Activated CD8-positive, alpha-beta memory T cell treated with anti-CD3 and anti-CD28 coated beads, Interleukin-2, amount 10 ng/mL, durations not matched to agents 7 days and 5 days (primary cell): ENCODE results near the gene C10orf105. TPM values are rescaled to one million over a fixed set of nuclear protein-coding genes. Genes with fewer than 3 reads are reported as not detected.

Source experiments
- ATAC-seq: fragments of 150-1000 bp; cut with Tn5 transposase; one replicate; pipeline ENCODE4 v1.10.0; 2021; ENCODE audit warnings: moderate library complexity
- CTCF ChIA-PET: fragments of 350-600 bp; sonication (Branson Sonifier 250); formaldehyde crosslinking; loops from one replicate; lab custom pipeline; 2021; ENCODE audit warnings: antibody characterized with exemption; lab: Charles Lee
- DNase-seq: peaks from one replicate; pipeline ENCODE4 v3.0.0-alpha.2; 2020
- H3K27ac Mint-ChIP-seq: one replicate; pipeline ENCODE4 v1.8.0; 2021; ENCODE audit warnings: mild to moderate bottlenecking, mixed read lengths
- H3K27me3 Mint-ChIP-seq: one replicate; pipeline ENCODE4 v1.8.0; 2021; ENCODE audit warnings: mixed read lengths
- H3K36me3 Mint-ChIP-seq: one replicate; pipeline ENCODE4 v1.8.0; 2021; ENCODE audit warnings: mild to moderate bottlenecking, mixed read lengths
- H3K4me1 Mint-ChIP-seq: one replicate; pipeline ENCODE4 v1.8.0; 2021; ENCODE audit warnings: mixed read lengths
- H3K4me3 Mint-ChIP-seq: one replicate; pipeline ENCODE4 v1.8.0; 2021; ENCODE audit warnings: mild to moderate bottlenecking, moderate library complexity, mixed read lengths
- H3K9me3 Mint-ChIP-seq: one replicate; pipeline ENCODE4 v1.8.0; 2022; ENCODE audit warnings: low read depth, mixed read lengths
- total RNA-seq, 2 experiments: library from RNA; stranded (reverse); gene quantifications; one replicate each; pipeline ENCODE4 v1.2.3, GENCODE V29; 2021

Gene C10orf105, protein sequence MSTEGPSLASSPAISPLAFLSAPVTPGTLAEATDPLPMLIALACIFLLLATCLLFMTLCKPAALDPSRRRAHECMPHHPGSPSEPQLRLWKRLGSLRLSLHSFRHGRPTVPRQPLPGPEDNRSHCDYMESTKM
- total RNA-seq = under 1 TPM; 0.18 to 0.26 TPM

GRCh38 chr10:71719464-71720201 is at the start of gene C10orf105:
Gene C10orf105 (minus strand): TSS chr10:71719778. CDS start chr10:71716337, 3,441 bp downstream.
- no peak for ATAC-seq
- Mint-ChIP-seq H3K36me3 (no peaks in the 10 kb centered on the region), H3K9me3 (no peaks in the 10 kb centered on the region), H3K27ac (no peak within 1 kb of the TSS), H3K4me3 (no peak within 1 kb of the TSS), H3K4me1 (peaks cover 11% of the 10 kb centered on the region), H3K27me3 (peaks cover 3% of the 10 kb centered on the region)
- no peak for DNase-seq
- CTCF ChIA-PET = interaction anchor here (2.9 to 16.3 kb wide), 3 partner anchors 11 to 54 kb away, joined by 9 to 235 read pairs (median 12); partner anchors contain the start of gene VSIR

GRCh38 chr10:71767420-71768035 is 48.0 kb upstream of the C10orf105 start:
- CTCF ChIA-PET = interaction anchor here (0.8 to 10.9 kb wide), 11 partner anchors 10 to 129 kb away, joined by 3 to 149 read pairs (median 11); no protein-coding TSS in a partner anchor
- H3K27ac Mint-ChIP-seq = peak overlapping the region; percentile 90
- no peak overlapping the region for H3K4me3 Mint-ChIP-seq
- peaks cover 20% of the 10 kb centered on the region for H3K36me3 Mint-ChIP-seq
- no peaks in the 10 kb centered on the region for H3K27me3 Mint-ChIP-seq
- H3K9me3 Mint-ChIP-seq = no peaks in the 10 kb centered on the region
- ATAC-seq (no peak), DNase-seq (no peak)
- H3K4me1 Mint-ChIP-seq = peaks cover 66% of the 10 kb centered on the region

GRCh38 chr10:71766717-71767419 is 47.3 kb upstream of the C10orf105 start:
- H3K4me3 Mint-ChIP-seq = no peak overlapping the region
- H3K4me1 Mint-ChIP-seq = peaks cover 61% of the 10 kb centered on the region
- no peak for ATAC-seq

DNA sequence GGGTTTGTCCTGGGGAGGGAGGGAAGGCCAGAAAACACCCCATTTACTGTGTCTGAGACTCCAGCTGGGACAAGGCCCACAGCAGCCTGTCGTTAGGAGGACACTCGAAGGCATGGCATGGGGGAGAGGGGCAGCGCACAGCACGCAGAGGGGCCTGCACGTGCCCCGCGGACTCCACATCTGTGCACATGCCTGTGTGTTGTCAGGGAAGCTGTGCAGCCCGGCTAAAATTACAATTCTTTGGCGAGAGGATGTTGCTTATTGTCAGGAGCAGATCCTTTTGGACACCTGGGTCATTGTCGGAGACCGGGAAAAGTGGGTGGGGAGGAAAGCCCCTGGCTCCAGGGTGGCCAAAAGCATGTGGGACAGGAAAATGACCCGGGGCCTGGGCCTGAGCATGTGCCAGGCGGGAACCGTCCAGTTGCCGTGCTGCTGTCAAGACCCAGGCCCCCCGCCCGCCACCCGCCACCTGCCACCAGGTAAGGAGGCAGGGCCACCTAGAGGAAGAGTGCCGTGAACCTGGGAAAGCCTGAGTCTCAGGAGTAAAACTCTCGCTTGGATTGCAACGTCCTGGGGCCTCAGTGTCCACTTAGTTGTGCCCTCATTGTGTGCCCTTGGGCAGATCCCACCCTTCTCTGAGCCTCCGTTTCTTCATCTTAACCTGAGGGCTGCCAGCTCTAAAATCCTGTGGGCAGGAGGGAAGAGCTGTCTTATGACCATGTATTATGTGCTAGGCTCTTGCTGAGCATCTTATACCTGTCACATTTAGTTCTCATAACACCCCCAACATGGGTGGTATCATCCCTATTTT is 46.5 kb upstream of the C10orf105 start:
- H3K36me3 Mint-ChIP-seq = peaks cover 23% of the 10 kb centered on the region
- no peaks in the 10 kb centered on the region for H3K27me3 Mint-ChIP-seq
- no peak for ATAC-seq
- H3K9me3 Mint-ChIP-seq = no peaks in the 10 kb centered on the region
- DNase-seq = no peak
- peak overlapping the region; percentile 90 for H3K27ac Mint-ChIP-seq
- CTCF ChIA-PET = interaction anchor here (1.2 to 10.9 kb wide), 9 partner anchors 8 to 70 kb away, joined by 4 to 149 read pairs (median 12); partner anchors contain the start of gene VSIR
- no peak overlapping the region for H3K4me3 Mint-ChIP-seq
- peaks cover 57% of the 10 kb centered on the region for H3K4me1 Mint-ChIP-seq

More at GRCh38 chr10:71766717-71767419, 47.3 kb upstream of the C10orf105 start:
- peak; percentile 70 for DNase-seq
- H3K27ac Mint-ChIP-seq = peak overlapping the region; percentile 90
- CTCF ChIA-PET = interaction anchor here (0.8 to 10.9 kb wide), 10 partner anchors 9 to 130 kb away, joined by 3 to 149 read pairs (median 11); no protein-coding TSS in a partner anchor
- H3K9me3 Mint-ChIP-seq = no peaks in the 10 kb centered on the region
- no peaks in the 10 kb centered on the region for H3K27me3 Mint-ChIP-seq
- peaks cover 20% of the 10 kb centered on the region for H3K36me3 Mint-ChIP-seq

DNA sequence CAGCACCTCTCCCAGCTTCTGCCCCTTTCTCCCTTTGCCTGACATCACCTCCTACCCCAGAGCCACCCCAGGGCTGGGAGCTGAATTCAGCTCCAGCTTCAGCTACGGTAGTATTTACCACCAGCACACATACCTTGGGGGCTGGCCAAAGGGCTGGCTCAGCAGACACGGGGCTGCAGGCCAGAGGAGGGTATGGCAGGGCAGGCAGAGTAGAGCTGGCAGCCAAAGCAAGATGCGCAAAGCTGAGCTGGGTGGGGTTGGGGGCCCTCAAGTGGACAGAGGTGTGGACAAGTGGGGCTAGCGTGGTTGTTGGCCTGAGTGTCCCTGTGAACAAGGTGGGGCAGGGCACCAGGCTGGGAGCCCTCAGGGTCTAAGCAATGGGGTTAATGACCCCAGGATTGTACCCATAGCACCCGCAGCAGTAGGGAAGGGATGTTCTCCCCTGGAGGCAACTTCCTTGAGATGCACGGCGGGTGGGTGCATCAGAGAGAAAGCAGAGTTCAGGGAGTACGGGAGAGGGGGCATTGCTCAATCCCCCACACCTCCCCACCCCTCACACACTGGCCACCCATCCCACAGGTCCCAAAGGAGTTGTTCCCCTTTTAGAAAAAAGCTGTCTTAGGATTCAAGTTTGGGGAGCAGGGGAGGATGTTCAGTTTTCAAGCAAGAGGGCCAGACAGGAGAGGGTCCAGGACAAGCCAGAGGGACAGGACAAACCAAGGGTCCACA is 45.8 kb upstream of the C10orf105 start:
- H3K4me3 Mint-ChIP-seq = no peak overlapping the region
- H3K9me3 Mint-ChIP-seq = no peaks in the 10 kb centered on the region
- H3K27me3 Mint-ChIP-seq = no peaks in the 10 kb centered on the region
- CTCF ChIA-PET = interaction anchor here (2.8 to 5.1 kb wide), 3 partner anchors 9 to 37 kb away, joined by 8 to 40 read pairs (median 26); partner anchors contain the start of gene VSIR
- H3K36me3 Mint-ChIP-seq = peaks cover 27% of the 10 kb centered on the region
- ATAC-seq (no peak), DNase-seq (no peak)
- H3K27ac Mint-ChIP-seq = peak overlapping the region; percentile 52
- peaks cover 55% of the 10 kb centered on the region for H3K4me1 Mint-ChIP-seq

- no peaks in the 10 kb centered on the region for H3K9me3 Mint-ChIP-seq
- H3K4me3 Mint-ChIP-seq = no peak overlapping the region
- peaks cover 45% of the 10 kb centered on the region for H3K4me1 Mint-ChIP-seq
- H3K36me3 Mint-ChIP-seq = peaks cover 19% of the 10 kb centered on the region
- CTCF ChIA-PET = interaction anchor here (0.8 to 5.1 kb wide), 7 partner anchors 9 to 193 kb away, joined by 3 to 26 read pairs (median 7); partner anchors contain the start of gene VSIR
- no peak overlapping the region for H3K27ac Mint-ChIP-seq
- ATAC-seq (no peak), DNase-seq (no peak)
- H3K27me3 Mint-ChIP-seq = no peaks in the 10 kb centered on the region
Observed at GRCh38 chr10:71763352-71764127, 44.0 kb upstream of the C10orf105 start.

DNA sequence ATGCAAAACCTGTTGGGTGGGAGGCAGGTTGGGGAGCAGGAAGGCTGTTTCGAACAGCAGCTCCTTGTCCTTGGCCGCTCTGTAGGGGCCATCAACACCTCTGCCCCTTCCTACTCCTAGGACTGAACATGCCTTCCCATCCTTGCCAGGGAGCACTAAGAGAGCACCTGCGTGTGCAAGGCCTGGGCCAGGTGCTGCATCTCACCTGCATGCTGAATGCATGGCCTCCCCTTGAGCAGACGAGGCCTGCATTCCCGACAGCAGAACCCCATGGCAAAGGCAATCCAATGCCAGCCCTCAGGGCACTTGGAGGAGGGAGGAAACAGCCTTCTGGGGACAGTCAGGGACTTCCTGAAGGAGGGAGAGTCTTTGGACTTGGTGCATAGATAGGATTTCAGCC is 42.7 kb upstream of the C10orf105 start:
- DNase-seq (no peak), ATAC-seq (no peak)
- H3K27me3 Mint-ChIP-seq = no peaks in the 10 kb centered on the region
- peaks cover 16% of the 10 kb centered on the region for H3K36me3 Mint-ChIP-seq
- no peaks in the 10 kb centered on the region for H3K9me3 Mint-ChIP-seq
- H3K27ac Mint-ChIP-seq = no peak overlapping the region
- H3K4me3 Mint-ChIP-seq = no peak overlapping the region
- CTCF ChIA-PET = interaction anchor here (1.2 to 5.1 kb wide), 6 partner anchors 10 to 193 kb away, joined by 3 to 26 read pairs (median 7); partner anchors contain the start of gene VSIR
- peaks cover 45% of the 10 kb centered on the region for H3K4me1 Mint-ChIP-seq

- no peak overlapping the region for H3K4me3 Mint-ChIP-seq
- ATAC-seq (no peak), DNase-seq (no peak)
- peaks cover 45% of the 10 kb centered on the region for H3K4me1 Mint-ChIP-seq
- H3K27me3 Mint-ChIP-seq = no peaks in the 10 kb centered on the region
- peaks cover 16% of the 10 kb centered on the region for H3K36me3 Mint-ChIP-seq
- H3K9me3 Mint-ChIP-seq = no peaks in the 10 kb centered on the region
- no peak overlapping the region for H3K27ac Mint-ChIP-seq
- CTCF ChIA-PET = interaction anchor here (1.4 to 5.1 kb wide), 2 partner anchors 13 to 193 kb away, joined by 3 to 26 read pairs; partner anchors contain the start of gene VSIR
Observed at GRCh38 chr10:71761541-71762113, 42.0 kb upstream of the C10orf105 start.

DNA sequence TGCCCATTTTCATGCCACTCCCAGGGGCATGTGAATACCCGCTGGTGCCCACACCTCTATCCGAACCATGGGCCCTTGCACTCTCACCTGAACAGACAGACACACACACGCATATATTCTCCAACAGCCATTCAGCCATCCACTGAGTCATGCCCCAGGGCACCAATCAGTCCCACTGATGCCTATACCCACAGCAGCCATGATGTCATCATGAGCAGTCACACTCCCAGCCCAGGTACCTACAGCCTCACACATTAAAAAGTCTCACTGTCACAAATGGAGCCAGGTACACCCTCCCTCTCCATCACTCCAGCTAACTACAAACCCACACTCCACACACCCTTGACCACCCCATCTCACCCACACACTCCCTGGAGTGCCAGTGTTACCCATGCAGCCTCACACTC is 41.5 kb upstream of the C10orf105 start:
- Mint-ChIP-seq H3K27ac (no peak overlapping the region), H3K9me3 (no peaks in the 10 kb centered on the region), H3K4me3 (no peak overlapping the region), H3K4me1 (peaks cover 46% of the 10 kb centered on the region), H3K36me3 (peaks cover 16% of the 10 kb centered on the region), H3K27me3 (no peaks in the 10 kb centered on the region)
- DNase-seq = no peak
- peak; percentile 15 for ATAC-seq
- CTCF ChIA-PET = interaction anchor here (5.1 kb wide), 1 partner anchor 13 kb away, joined by 26 read pairs; the partner anchor contains the start of gene VSIR

DNA sequence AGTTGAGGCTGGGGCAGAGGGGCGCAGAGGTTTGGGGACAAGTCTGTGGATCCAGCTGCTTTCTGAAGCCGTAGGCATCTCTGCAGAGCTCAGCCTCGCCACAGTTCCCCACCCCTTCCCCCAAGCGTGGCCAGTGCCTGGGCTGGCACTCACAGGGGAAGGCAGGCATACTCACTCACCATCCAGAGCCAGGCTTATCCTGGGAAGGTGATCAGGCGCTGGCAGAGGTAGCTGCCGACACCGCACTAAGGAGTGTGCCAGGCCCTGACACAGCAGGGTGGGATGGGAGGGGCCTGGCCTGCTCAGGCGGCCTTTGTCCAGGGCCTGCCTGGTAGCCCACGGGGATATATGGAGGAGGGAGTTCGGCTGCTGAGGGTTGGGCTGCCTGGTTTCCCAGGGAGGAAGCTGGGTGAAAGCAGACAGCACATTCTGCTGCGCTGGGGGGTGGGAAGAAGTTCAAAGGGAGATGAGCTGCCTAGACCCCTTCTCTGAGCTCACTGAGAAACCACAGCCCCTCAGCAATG is 37.9 kb upstream of the C10orf105 start:
- Mint-ChIP-seq H3K4me3 (peak overlapping the region; percentile 55), H3K4me1 (peaks cover 61% of the 10 kb centered on the region), H3K27me3 (no peaks in the 10 kb centered on the region), H3K36me3 (peaks cover 16% of the 10 kb centered on the region), H3K9me3 (no peaks in the 10 kb centered on the region), H3K27ac (peak overlapping the region; percentile 88)
- ATAC-seq (peak; percentile 18), DNase-seq (no peak)
- CTCF ChIA-PET = interaction anchor here (0.7 to 3.2 kb wide), 13 partner anchors 10 to 64 kb away, joined by 3 to 26 read pairs (median 7); partner anchors contain the start of gene VSIR
